Caco-2 (cell line): ENCODE data around the gene ACAD10. TPM values are rescaled to one million over a fixed set of nuclear protein-coding genes. Genes with fewer than 3 reads are reported as not detected.
A peak's percentile ranks its signal among the peaks of the same experiment; 100 is the strongest.
"Not testable (repeated sequence)": the region's sequence is repeated elsewhere in the genome, so short reads cannot be mapped to it uniquely, and the experiment has no call there.

Experiments used
- BruUV-seq: library from RNA; stranded (reverse); fragments of 400-500 nt; replicated peaks from 2 replicates; lab custom pipeline; 2021; lab: Mats Ljungman, UMichigan
- CTCF ChIA-PET: fragments of 300-600 bp; sonication (Branson Sonifier 250); formaldehyde crosslinking; loops from one replicate; lab custom pipeline; 2022; ENCODE audit warnings: antibody characterized with exemption; lab: Charles Lee
- POLR2A ChIA-PET: fragments of 300-600 bp; sonication (Branson Sonifier 250); formaldehyde crosslinking; loops from one replicate; lab custom pipeline; 2022; ENCODE audit warnings: antibody characterized with exemption; lab: Charles Lee
- DNase-seq, 2 experiments: peaks; one replicate each; pipeline versions ENCODE4 v3.0.0 to v3.0.0-alpha.2; 2020 to 2022
- H3K27me3 ChIP-seq: replicated peaks from 2 replicates; pipeline ENCODE4 v1.6.0; 2011; ENCODE audit warnings: low read length; ENCODE audit not compliant: control insufficient read depth, insufficient read depth
- H3K36me3 ChIP-seq: 2 replicates; pipeline ENCODE4 v1.5.1; 2011; ENCODE audit warnings: low read length; ENCODE audit not compliant: control insufficient read depth, insufficient read depth
- H3K4me1 ChIP-seq: fragments of 250-450 bp; sonication (Bioruptor Pico); 2 replicates; pipeline ENCODE4 v1.5.1; 2020; ENCODE audit warnings: mild to moderate bottlenecking
- H3K4me3 ChIP-seq: 2 replicates; pipeline ENCODE4 v1.5.1; 2011; ENCODE audit warnings: low read depth, mild to moderate bottlenecking, control low read depth, low read length
- H3K9me3 ChIP-seq: fragments of 250-450 bp; sonication (Bioruptor Pico); 2 replicates; pipeline ENCODE4 v1.5.1; 2020; ENCODE audit warnings: mild to moderate bottlenecking, moderate library complexity
- H3K27ac Mint-ChIP-seq: one replicate; pipeline ENCODE4 v1.8.0; 2022; ENCODE audit warnings: mixed read lengths; ENCODE audit not compliant: unreplicated experiment
- H3K27me3 Mint-ChIP-seq: one replicate; pipeline ENCODE4 v1.8.0; 2022; ENCODE audit warnings: mixed read lengths; ENCODE audit not compliant: insufficient read depth, unreplicated experiment
- H3K36me3 Mint-ChIP-seq: one replicate; pipeline ENCODE4 v1.8.0; 2022; ENCODE audit warnings: mild to moderate bottlenecking, mixed read lengths; ENCODE audit not compliant: insufficient read depth, unreplicated experiment
- H3K4me1 Mint-ChIP-seq: one replicate; pipeline ENCODE4 v1.8.0; 2022; ENCODE audit warnings: low read depth, mixed read lengths; ENCODE audit not compliant: unreplicated experiment
- H3K4me3 Mint-ChIP-seq: one replicate; pipeline ENCODE4 v1.8.0; 2022; ENCODE audit warnings: mild to moderate bottlenecking, moderate library complexity, mixed read lengths; ENCODE audit not compliant: unreplicated experiment
- H3K9me3 Mint-ChIP-seq: one replicate; pipeline ENCODE4 v1.8.0; 2022; ENCODE audit warnings: mixed read lengths; ENCODE audit not compliant: unreplicated experiment
- intact Hi-C: fragments of 100-400 bp; cut with micrococcal nuclease; formaldehyde crosslinking; loops from one replicate; pipeline ENCODE4 v1.10.0; 2022; ENCODE audit not compliant: unreplicated experiment
- total RNA-seq: library from RNA; stranded (reverse); gene quantifications from 2 replicates; pipeline ENCODE4 v1.2.3, GENCODE V29; 2022
- TF ChIP-seq, protein P1 (sequence below), 2 experiments: fragments of 200-600 bp in 1 of 2; IDR thresholded peaks; 1 replicate in 1 of 2; 2 replicates in 1 of 2; pipeline versions ENCODE4 v1.5.1 to v1.8.0; 2011 to 2022; ENCODE audit warnings: antibody characterized with exemption in 1 of 2, control low read depth in 1 of 2, inconsistent platforms in 1 of 2, low read depth in 1 of 2, low read length in 1 of 2, mild to moderate bottlenecking in 1 of 2, moderate library complexity in 1 of 2; ENCODE audit not compliant: insufficient read depth in 1 of 2, severe bottlenecking in 1 of 2, unreplicated experiment in 1 of 2

Gene ACAD10
- total RNA-seq, 1 experiment from 2014 or later = 19.0 TPM

- Histone ChIP-seq H3K9me3 (no peaks in the 10 kb centered on the region), H3K27me3 (no peaks in the 10 kb centered on the region), H3K4me1 (peaks cover 10% of the 10 kb centered on the region; the same call in 1 of the 2 replicates), H3K36me3 (peaks cover 5% of the 10 kb centered on the region), H3K4me3 (no peak overlapping the region)
- DNase-seq = no peak
- Mint-ChIP-seq H3K4me1 (no peaks in the 10 kb centered on the region), H3K27me3 (no peaks in the 10 kb centered on the region), H3K36me3 (peaks cover 72% of the 10 kb centered on the region), H3K9me3 (no peaks in the 10 kb centered on the region), H3K27ac (peak overlapping the region; percentile 32), H3K4me3 (no peak overlapping the region)
- POLR2A ChIA-PET = no interaction called here
- intact Hi-C loops = no loop called here
- TF ChIP-seq, protein P1, sequence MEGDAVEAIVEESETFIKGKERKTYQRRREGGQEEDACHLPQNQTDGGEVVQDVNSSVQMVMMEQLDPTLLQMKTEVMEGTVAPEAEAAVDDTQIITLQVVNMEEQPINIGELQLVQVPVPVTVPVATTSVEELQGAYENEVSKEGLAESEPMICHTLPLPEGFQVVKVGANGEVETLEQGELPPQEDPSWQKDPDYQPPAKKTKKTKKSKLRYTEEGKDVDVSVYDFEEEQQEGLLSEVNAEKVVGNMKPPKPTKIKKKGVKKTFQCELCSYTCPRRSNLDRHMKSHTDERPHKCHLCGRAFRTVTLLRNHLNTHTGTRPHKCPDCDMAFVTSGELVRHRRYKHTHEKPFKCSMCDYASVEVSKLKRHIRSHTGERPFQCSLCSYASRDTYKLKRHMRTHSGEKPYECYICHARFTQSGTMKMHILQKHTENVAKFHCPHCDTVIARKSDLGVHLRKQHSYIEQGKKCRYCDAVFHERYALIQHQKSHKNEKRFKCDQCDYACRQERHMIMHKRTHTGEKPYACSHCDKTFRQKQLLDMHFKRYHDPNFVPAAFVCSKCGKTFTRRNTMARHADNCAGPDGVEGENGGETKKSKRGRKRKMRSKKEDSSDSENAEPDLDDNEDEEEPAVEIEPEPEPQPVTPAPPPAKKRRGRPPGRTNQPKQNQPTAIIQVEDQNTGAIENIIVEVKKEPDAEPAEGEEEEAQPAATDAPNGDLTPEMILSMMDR (IDR thresholded peaks at IDR 0.05; ENCODE audit: insufficient read depth in 1 of 2, low read depth in 1 of 2, low read length in 1 of 2, severe bottlenecking in 1 of 2, unreplicated experiment in 1 of 2) = no peak
- CTCF ChIA-PET = interaction anchor here (0.5 kb wide), 1 partner anchor 12 kb away, joined by 5 read pairs; no protein-coding TSS in a partner anchor
- no TSS peak for BruUV-seq
Observed at GRCh38 chr12:111643427-111643826, 42.4 kb upstream of the ACAD10 start.

DNA sequence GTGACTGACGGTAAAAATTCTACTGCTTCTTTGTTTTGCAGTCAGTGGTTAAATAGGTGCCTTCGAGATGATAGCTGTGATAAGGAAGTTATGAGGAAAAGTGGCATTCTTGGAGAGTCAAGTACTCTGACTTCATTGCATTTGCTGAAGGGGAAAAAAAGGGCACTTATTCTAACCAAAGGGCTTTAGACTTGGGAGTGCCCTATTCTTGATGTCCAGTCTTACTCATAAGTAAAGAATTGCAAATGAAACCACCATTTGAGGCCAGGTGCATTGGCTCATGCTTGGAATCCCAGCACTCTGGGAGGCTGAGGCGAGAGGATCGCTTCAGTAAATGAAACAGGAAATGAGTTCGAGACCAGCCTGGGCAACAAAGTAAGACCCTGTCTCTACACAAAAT lies 40.4 kb upstream of the ACAD10 start:
- no TSS peak for BruUV-seq

DNA sequence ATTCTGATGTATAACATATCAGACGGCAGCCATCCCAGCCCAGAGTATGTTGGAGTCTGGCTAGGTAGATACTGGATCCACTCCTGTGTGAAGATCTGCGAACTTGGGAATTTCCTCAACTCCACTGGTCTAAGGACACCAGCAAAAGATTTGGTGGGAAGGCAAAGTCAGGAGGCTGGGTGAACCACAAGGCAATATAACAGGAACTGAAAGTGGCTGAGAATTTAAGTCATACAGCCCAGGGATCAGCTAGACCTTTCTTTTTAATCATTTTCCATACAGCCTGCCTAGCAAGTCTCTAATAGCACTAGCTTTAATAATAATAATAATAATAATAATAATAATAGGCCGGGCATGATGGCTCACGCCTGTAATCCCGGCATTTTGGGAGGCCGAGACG lies 34.9 kb upstream of the ACAD10 start:
- Mint-ChIP-seq H3K4me1 (no peaks in the 10 kb centered on the region), H3K27ac (no peak overlapping the region), H3K4me3 (no peak overlapping the region), H3K27me3 (no peaks in the 10 kb centered on the region), H3K36me3 (peaks cover 46% of the 10 kb centered on the region), H3K9me3 (no peaks in the 10 kb centered on the region)
- TF ChIP-seq, protein P1 (IDR thresholded peaks at IDR 0.05; ENCODE audit: insufficient read depth in 1 of 2, low read depth in 1 of 2, low read length in 1 of 2, severe bottlenecking in 1 of 2, unreplicated experiment in 1 of 2) = no peak
- Histone ChIP-seq H3K36me3 (peaks cover 2% of the 10 kb centered on the region; the same call in 1 of the 2 replicates), H3K4me1 (0 out of 2 replicates have a peak, but pooled peaks cover under 1% of the 10 kb centered on the region), H3K27me3 (no peaks in the 10 kb centered on the region), H3K4me3 (no peak overlapping the region), H3K9me3 (no peaks in the 10 kb centered on the region)
- POLR2A ChIA-PET = no interaction called here
- CTCF ChIA-PET = no interaction called here
- DNase-seq = no peak
- BruUV-seq = no TSS peak
- intact Hi-C loops = loop anchor here (10.0 kb wide), 1 partner anchor 56 kb away; the partner anchor contains the start of gene ATXN2

More for the DNA sequence above, 40.4 kb upstream of the ACAD10 start:
- intact Hi-C loops = no loop called here
- Histone ChIP-seq H3K4me3 (no peak overlapping the region), H3K4me1 (peaks cover 10% of the 10 kb centered on the region; the same call in 1 of the 2 replicates), H3K27me3 (no peaks in the 10 kb centered on the region), H3K36me3 (peaks cover 5% of the 10 kb centered on the region), H3K9me3 (no peaks in the 10 kb centered on the region)
- POLR2A ChIA-PET = no interaction called here
- TF ChIP-seq, protein P1 (IDR thresholded peaks at IDR 0.05; ENCODE audit: insufficient read depth in 1 of 2, low read depth in 1 of 2, low read length in 1 of 2, severe bottlenecking in 1 of 2, unreplicated experiment in 1 of 2) = no peak
- H3K36me3 Mint-ChIP-seq = peaks cover 71% of the 10 kb centered on the region
- H3K27me3 Mint-ChIP-seq = no peaks in the 10 kb centered on the region
- H3K4me1 Mint-ChIP-seq = no peaks in the 10 kb centered on the region
- H3K27ac Mint-ChIP-seq = no peak overlapping the region
- peak in 1 of 2 experiments; percentile 11 for DNase-seq
- H3K4me3 Mint-ChIP-seq = no peak overlapping the region
- no peaks in the 10 kb centered on the region for H3K9me3 Mint-ChIP-seq
- CTCF ChIA-PET = no interaction called here

DNA sequence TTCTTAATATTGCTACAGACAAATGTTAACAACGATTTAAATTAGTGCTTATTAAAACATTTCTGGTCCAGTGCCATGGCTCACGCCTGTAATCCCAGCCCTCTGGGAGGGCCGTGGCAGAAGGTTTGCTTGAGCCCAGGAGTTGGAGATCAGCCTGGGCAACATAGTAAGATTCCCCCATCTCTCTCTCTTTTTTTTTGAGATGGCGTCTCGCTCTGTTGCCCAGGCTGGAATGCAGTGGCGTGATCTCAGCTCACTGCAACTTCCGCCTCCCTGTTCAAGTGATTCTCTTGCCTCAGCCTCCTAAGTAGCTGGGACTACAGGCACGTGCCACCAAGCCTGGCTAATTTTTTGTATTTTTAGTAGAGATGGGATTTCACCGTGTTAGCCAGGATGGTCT lies 33.3 kb upstream of the ACAD10 start:
- POLR2A ChIA-PET = interaction anchor here (0.6 kb wide), 1 partner anchor 8 kb away, joined by 3 read pairs; no protein-coding TSS in a partner anchor
- H3K27ac Mint-ChIP-seq, H3K9me3 ChIP-seq, H3K9me3 Mint-ChIP-seq, H3K4me1 ChIP-seq, H3K4me1 Mint-ChIP-seq, H3K27me3 Mint-ChIP-seq, CTCF ChIA-PET, H3K4me3 Mint-ChIP-seq, H3K4me3 ChIP-seq, H3K36me3 ChIP-seq, H3K27me3 ChIP-seq, DNase-seq, BruUV-seq: not testable (repeated sequence)
- intact Hi-C loops = loop anchor here (10.0 kb wide), 1 partner anchor 58 kb away; the partner anchor contains the start of gene ATXN2
- H3K36me3 Mint-ChIP-seq = peaks cover 35% of the 10 kb centered on the region
